Activated CD4-positive, alpha-beta T cell treated with anti-CD3 and anti-CD28 coated beads for 48 hours (primary cell): ENCODE data around the gene FOXJ3.
"Not testable (repeated sequence)": the region's sequence is repeated elsewhere in the genome, so short reads cannot be mapped to it uniquely, and the experiment has no call there.

Experiments used
- DNase-seq: peaks from one replicate; pipeline ENCODE4 v3.0.0-alpha.2; 2020

FOXJ3 gene

GRCh38 chr1:42239555-42239954 lies 95.5 kb downstream of the FOXJ3 start:
- DNase-seq = no peak

- DNase-seq = no peak
Measured at GRCh38 chr1:42239041-42239440, 96.0 kb downstream of the FOXJ3 start.

- no peak for DNase-seq
Measured at GRCh38 chr1:42231253-42231652, 103.8 kb downstream of the FOXJ3 start.

- no peak for DNase-seq
Measured at GRCh38 chr1:42228938-42229337, 106.1 kb downstream of the FOXJ3 start.

- no peak for DNase-seq
Measured at GRCh38 chr1:42223036-42223435, 112.0 kb downstream of the FOXJ3 start.

- no peak for DNase-seq
Measured at GRCh38 chr1:42221952-42222606, 113.0 kb downstream of the FOXJ3 start.

GRCh38 chr1:42221456-42221855 lies 113.6 kb downstream of the FOXJ3 start:
- DNase-seq = no peak

GRCh38 chr1:42219627-42220026 lies 115.4 kb downstream of the FOXJ3 start:
- no peak for DNase-seq

GRCh38 chr1:42214447-42214871 lies 120.6 kb downstream of the FOXJ3 start:
- DNase-seq = no peak

GRCh38 chr1:42211224-42211623 lies 123.8 kb downstream of the FOXJ3 start:
- DNase-seq = no peak

GRCh38 chr1:42210421-42211133 lies 124.5 kb downstream of the FOXJ3 start:
- DNase-seq = no peak

- no peak for DNase-seq
Measured at GRCh38 chr1:42209526-42210251, 125.3 kb downstream of the FOXJ3 start.

- not testable (repeated sequence) for DNase-seq
Measured at GRCh38 chr1:42206930-42207329, 128.1 kb downstream of the FOXJ3 start.

- no peak for DNase-seq
Measured at GRCh38 chr1:42206164-42206563, 128.9 kb downstream of the FOXJ3 start.

GRCh38 chr1:42201986-42202385 lies 133.0 kb downstream of the FOXJ3 start:
- no peak for DNase-seq

- DNase-seq = no peak
Measured at GRCh38 chr1:42198251-42198650, 136.8 kb downstream of the FOXJ3 start.

- DNase-seq = no peak
Measured at GRCh38 chr1:42195841-42196240, 139.2 kb downstream of the FOXJ3 start.

- DNase-seq = no peak
Measured at GRCh38 chr1:42192106-42192505, 142.9 kb downstream of the FOXJ3 start.

GRCh38 chr1:42191319-42191718 lies 143.7 kb downstream of the FOXJ3 start:
- DNase-seq = no peak

GRCh38 chr1:42189931-42190853 lies 144.8 kb downstream of the FOXJ3 start:
- no peak for DNase-seq

- DNase-seq = no peak
Measured at GRCh38 chr1:42186152-42186551, 148.9 kb downstream of the FOXJ3 start.

- DNase-seq = no peak
Measured at GRCh38 chr1:42184616-42185015, 150.4 kb downstream of the FOXJ3 start.

- no peak for DNase-seq
Measured at GRCh38 chr1:42183957-42184268, 151.1 kb downstream of the FOXJ3 start.
